Activated CD4-positive, alpha-beta memory T cell treated with anti-CD3 and anti-CD28 coated beads for 36 hours (primary cell): ENCODE measurements around the gene C19orf44. TPM values are rescaled to one million over a fixed set of nuclear protein-coding genes. Genes with fewer than 3 reads are reported as not detected.
A peak's percentile ranks its signal among the peaks of the same experiment; 100 is the strongest.

ENCODE experiments used
- CTCF ChIA-PET: fragments of 350-600 bp; sonication (Branson Sonifier 250); formaldehyde crosslinking; loops from one replicate; lab custom pipeline; 2021; ENCODE audit warnings: antibody characterized with exemption, inconsistent platforms; lab: Charles Lee
- POLR2A ChIA-PET: fragments of 350-600 bp; sonication (Branson Sonifier 250); formaldehyde crosslinking; loops from one replicate; lab custom pipeline; 2021; ENCODE audit warnings: antibody characterized with exemption; lab: Charles Lee
- DNase-seq: peaks from one replicate; pipeline ENCODE4 v3.0.0-alpha.2; 2020
- H3K27ac Mint-ChIP-seq: one replicate; pipeline ENCODE4 v1.8.0; 2021; ENCODE audit warnings: mixed read lengths
- H3K27me3 Mint-ChIP-seq: one replicate; pipeline ENCODE4 v1.8.0; 2021; ENCODE audit warnings: mixed read lengths
- H3K36me3 Mint-ChIP-seq: one replicate; pipeline ENCODE4 v1.8.0; 2021; ENCODE audit warnings: mixed read lengths
- H3K4me1 Mint-ChIP-seq: one replicate; pipeline ENCODE4 v1.8.0; 2021; ENCODE audit warnings: low read depth, mixed read lengths
- H3K4me3 Mint-ChIP-seq: one replicate; pipeline ENCODE4 v1.8.0; 2021; ENCODE audit warnings: mild to moderate bottlenecking, mixed read lengths
- H3K9me3 Mint-ChIP-seq: one replicate; pipeline ENCODE4 v1.8.0; 2021; ENCODE audit warnings: mixed read lengths
- intact Hi-C: fragments of 100-400 bp; cut with micrococcal nuclease; formaldehyde crosslinking; loops from one replicate; pipeline ENCODE4 v1.15.1; 2023
- total RNA-seq, 2 experiments: library from RNA; stranded (reverse); gene quantifications; one replicate each; pipeline ENCODE4 v1.2.3, GENCODE V29; 2021

Gene C19orf44
- total RNA-seq, 2 experiments from 2014 or later, result 2.2 to 2.6 TPM

DNA sequence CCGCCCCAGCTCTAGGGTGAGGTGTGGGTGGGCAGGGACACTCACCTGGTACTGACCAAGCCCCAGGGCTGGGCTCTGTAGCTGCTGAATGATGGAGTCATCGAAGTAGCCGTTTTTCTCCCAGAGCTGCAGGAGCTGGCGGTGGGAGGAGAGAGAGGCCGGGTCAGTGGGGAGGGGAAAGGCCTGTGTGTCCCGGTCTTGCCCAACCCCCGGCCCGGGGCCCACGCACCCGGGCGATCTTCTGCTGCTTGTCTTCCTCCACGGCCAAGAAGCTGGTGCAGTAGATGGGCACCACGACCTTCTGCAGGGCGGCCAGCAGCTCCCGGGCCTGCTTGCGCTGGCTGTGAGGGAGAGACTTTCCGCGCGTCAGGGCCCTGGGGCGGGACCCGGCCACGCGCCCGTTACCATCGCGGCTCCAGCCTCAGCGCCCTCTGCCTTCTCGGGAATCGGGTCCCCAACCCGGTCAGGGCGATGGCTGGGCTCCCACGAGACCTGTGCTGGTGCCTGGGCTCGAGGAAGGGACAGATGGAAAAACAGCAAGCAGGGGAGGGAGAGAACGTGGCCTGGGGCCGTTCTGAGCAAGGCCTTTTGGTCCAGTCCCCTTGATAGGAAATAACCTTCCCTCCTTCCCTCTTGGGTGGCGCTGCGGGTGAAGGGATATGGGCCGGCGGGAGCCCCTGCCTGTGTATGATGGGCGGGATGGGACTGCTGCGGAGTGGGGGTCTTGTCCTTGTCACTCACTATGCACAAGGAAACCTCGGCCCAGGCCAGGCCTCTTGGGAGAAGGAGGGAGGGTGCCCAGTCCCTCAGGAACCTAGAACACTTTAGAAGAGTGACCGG lies 34.6 kb downstream of the C19orf44 start:
- no peak overlapping the region for H3K4me3 Mint-ChIP-seq
- no peak overlapping the region for H3K27ac Mint-ChIP-seq
- ChIA-PET POLR2A (no interaction called here), CTCF (no interaction called here)
- H3K36me3 Mint-ChIP-seq, result peaks cover 47% of the 10 kb centered on the region
- intact Hi-C loops, result no loop called here
- no peaks in the 10 kb centered on the region for H3K27me3 Mint-ChIP-seq
- no peaks in the 10 kb centered on the region for H3K4me1 Mint-ChIP-seq
- DNase-seq, result no peak
- no peaks in the 10 kb centered on the region for H3K9me3 Mint-ChIP-seq

DNA sequence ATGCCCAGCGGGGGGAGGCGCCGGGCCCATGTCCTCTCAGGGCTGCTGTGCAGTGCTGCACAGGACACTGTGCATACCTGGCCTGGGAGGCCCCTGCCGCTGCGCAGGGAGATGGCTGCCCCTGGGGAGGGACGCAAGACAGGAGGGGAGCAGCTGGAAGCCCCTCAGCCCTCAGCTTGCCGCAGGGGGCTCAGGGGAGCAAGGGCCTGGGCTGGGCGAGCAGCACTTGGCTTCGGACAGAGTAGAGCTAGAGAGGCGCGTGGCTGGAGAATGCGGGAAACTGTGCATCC lies 35.1 kb downstream of the C19orf44 start:
- Mint-ChIP-seq H3K27me3 (no peaks in the 10 kb centered on the region), H3K4me3 (no peak overlapping the region), H3K27ac (no peak overlapping the region), H3K4me1 (no peaks in the 10 kb centered on the region), H3K9me3 (no peaks in the 10 kb centered on the region), H3K36me3 (peaks cover 48% of the 10 kb centered on the region)
- no peak for DNase-seq
- POLR2A ChIA-PET, result no interaction called here
- intact Hi-C loops, result no loop called here
- CTCF ChIA-PET, result no interaction called here

DNA sequence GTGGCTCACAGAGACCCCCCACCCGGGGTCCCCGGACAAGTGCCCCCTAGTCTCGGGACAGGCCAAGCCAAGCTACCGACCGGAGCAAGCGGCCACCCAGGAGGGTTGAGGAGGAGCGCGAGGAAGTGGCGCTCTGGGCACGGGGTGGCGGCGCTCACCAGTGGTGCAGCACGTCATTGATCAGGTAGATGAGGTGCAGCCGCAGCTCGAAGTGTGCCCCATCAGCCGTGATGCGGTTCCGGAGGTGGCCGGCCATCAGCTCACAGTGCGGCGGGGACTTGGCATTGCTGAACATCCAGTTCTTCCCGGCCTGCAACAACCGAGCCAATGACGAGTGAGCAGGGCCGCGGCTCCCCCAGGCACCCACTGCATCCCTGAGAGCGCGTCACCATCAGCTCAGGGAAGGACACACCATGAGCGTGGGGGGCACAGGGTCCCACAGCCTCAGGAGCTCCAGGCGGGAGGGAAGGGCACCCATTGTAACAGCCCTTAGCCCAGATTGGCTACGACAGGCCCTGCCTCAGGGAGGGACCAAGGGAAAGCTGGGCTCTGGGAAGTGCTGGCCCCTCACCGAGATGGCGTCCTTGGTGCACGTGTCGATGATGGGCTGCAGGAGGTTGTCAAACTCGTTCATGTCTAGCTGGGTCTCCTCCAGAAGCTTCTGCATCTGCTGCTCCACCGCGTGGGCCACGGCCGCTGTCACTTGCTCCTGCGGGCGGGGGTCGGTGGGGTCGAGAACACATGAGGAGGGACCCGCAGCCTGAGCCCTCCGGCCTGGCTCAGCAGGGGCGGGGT lies 36.4 kb downstream of the C19orf44 start:
- intact Hi-C loops, result no loop called here
- Mint-ChIP-seq H3K9me3 (no peaks in the 10 kb centered on the region), H3K4me1 (peaks cover 6% of the 10 kb centered on the region), H3K36me3 (peaks cover 47% of the 10 kb centered on the region), H3K27me3 (no peaks in the 10 kb centered on the region), H3K4me3 (no peak overlapping the region), H3K27ac (no peak overlapping the region)
- DNase-seq, result no peak
- CTCF ChIA-PET, result interaction anchor here (0.6 kb wide), 1 partner anchor 46 kb away, joined by 3 read pairs; no protein-coding TSS in a partner anchor
- POLR2A ChIA-PET, result no interaction called here

DNA sequence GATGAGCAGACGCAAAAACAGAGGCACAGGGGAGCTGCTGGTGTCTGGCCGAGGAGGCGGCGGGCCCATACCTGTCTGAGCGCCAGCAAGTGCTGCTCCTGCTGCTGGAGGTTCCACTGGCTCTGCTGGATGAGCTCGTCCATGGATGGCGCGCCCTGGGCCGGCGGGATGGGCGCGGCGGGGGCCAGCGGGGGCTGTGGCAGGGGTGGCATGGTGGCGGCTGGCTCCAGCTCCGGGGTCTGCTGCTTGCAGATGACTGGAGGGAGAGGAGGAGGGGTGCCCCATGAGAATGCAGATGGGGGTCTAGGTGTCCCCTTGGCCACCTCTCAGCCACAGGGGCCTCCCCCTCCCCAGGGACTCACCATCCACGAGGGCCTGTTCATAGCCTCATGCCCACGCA lies 39.2 kb downstream of the C19orf44 start:
- POLR2A ChIA-PET, result no interaction called here
- H3K9me3 Mint-ChIP-seq, result no peaks in the 10 kb centered on the region
- CTCF ChIA-PET, result no interaction called here
- H3K4me3 Mint-ChIP-seq, result no peak overlapping the region
- peaks cover 26% of the 10 kb centered on the region for H3K4me1 Mint-ChIP-seq
- intact Hi-C loops, result no loop called here
- no peak for DNase-seq
- no peaks in the 10 kb centered on the region for H3K27me3 Mint-ChIP-seq
- peaks cover 53% of the 10 kb centered on the region for H3K36me3 Mint-ChIP-seq
- H3K27ac Mint-ChIP-seq, result no peak overlapping the region

DNA sequence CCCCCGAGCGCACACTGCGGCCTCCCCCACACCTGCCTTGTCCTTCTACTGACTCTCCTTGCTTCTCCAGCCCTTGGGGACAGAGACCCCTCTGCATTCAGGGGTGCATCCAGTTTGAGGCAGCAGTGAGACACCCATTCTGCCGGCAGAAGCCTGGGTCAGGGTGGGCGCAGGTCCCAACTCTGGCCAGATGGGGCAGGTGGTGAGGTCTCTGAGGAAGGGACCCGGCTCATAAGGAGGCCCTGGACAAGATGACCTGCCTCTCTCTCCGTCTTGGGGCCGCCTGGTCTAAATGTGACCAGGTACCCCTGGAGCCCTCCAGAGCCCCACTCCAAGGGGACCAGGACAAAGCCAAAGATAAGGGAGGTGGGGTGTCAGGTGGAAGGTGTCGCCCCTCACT lies 39.9 kb downstream of the C19orf44 start:
- DNase-seq, result no peak
- POLR2A ChIA-PET, result no interaction called here
- no peak overlapping the region for H3K4me3 Mint-ChIP-seq
- H3K36me3 Mint-ChIP-seq, result peaks cover 54% of the 10 kb centered on the region
- no peaks in the 10 kb centered on the region for H3K9me3 Mint-ChIP-seq
- peaks cover 30% of the 10 kb centered on the region for H3K4me1 Mint-ChIP-seq
- intact Hi-C loops, result no loop called here
- H3K27ac Mint-ChIP-seq, result no peak overlapping the region
- CTCF ChIA-PET, result no interaction called here
- H3K27me3 Mint-ChIP-seq, result no peaks in the 10 kb centered on the region

DNA sequence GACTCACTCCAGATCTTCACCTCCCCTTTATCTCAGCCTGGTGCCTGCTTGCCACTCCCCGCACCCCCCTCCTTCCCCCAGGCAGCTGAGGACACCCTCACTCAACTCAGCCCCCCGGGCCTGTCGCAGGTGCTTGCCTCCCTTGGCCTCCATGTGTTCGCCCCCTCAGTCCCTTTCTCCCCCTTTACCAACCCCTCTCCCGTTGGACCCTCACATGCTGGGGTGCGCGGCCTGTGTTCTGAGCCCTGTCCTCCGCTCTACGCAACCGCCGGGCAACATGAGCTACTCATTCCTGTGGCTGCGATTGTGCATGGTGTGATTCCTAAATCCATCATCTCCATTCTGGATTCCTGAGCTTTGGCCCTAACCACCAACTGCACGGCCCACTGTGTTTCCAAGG lies 40.9 kb downstream of the C19orf44 start:
- Mint-ChIP-seq H3K9me3 (no peaks in the 10 kb centered on the region), H3K4me3 (no peak overlapping the region), H3K27me3 (no peaks in the 10 kb centered on the region), H3K4me1 (peaks cover 34% of the 10 kb centered on the region), H3K36me3 (peaks cover 50% of the 10 kb centered on the region), H3K27ac (peak overlapping the region; percentile 38)
- ChIA-PET CTCF (no interaction called here), POLR2A (no interaction called here)
- intact Hi-C loops, result no loop called here
- no peak for DNase-seq

DNA sequence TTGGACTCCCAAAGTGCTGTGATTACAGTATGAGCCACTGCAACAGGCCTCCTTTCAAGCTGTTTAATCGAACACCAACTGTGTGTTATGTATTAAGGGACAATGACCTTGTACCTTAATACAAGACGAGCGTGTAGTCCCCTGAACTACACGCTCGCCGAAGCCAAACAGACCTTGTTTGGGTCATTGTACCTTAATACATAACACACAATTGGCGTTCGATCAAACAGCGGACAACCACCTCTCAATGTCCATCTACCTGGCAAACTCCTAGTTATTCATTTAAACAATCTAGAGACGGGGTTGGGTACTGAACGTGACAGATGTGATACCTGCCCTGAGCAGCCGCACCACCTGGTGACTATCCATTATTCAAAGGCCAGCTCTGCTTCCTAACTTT lies 44.8 kb downstream of the C19orf44 start:
- intact Hi-C loops, result loop anchor here (5.0 kb wide), 1 partner anchor 94 kb away; no protein-coding TSS in a partner anchor
- POLR2A ChIA-PET, result no interaction called here

DNA sequence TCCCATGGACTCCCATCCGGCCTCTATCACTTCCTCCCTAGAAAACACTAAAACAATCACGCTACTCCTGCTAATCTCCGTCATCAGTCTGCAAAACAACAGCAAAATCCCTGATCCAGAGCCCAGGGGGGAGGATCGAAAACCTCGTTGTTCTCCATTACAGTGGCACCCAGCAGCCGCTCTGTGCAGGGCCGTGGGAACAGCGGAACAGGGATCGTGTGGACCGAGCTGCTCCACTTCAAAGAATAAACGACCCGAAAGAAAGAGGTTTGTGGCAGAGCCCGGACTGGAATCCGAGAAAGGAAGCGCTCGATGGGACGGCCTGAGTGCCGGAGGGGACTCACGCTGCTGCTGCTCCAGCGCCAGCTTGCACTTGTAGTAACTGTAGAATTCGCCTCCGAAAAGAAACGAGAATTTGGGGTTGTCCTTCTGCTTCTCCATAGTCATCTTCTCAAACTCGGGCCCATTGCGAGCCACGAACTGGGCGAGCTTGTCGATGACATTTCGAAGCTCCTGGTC lies 45.4 kb downstream of the C19orf44 start:
- peaks cover 37% of the 10 kb centered on the region for H3K36me3 Mint-ChIP-seq
- CTCF ChIA-PET, result interaction anchor here (0.9 kb wide), 1 partner anchor 46 kb away, joined by 3 read pairs; no protein-coding TSS in a partner anchor

More for the DNA sequence above, 44.8 kb downstream of the C19orf44 start:
- peak overlapping the region; percentile 84 for H3K4me3 Mint-ChIP-seq
- DNase-seq, result no peak
- H3K27me3 Mint-ChIP-seq, result no peaks in the 10 kb centered on the region
- CTCF ChIA-PET, result no interaction called here
- no peaks in the 10 kb centered on the region for H3K9me3 Mint-ChIP-seq
- H3K27ac Mint-ChIP-seq, result peak overlapping the region; percentile 77
- H3K4me1 Mint-ChIP-seq, result peaks cover 52% of the 10 kb centered on the region
- peaks cover 41% of the 10 kb centered on the region for H3K36me3 Mint-ChIP-seq

DNA sequence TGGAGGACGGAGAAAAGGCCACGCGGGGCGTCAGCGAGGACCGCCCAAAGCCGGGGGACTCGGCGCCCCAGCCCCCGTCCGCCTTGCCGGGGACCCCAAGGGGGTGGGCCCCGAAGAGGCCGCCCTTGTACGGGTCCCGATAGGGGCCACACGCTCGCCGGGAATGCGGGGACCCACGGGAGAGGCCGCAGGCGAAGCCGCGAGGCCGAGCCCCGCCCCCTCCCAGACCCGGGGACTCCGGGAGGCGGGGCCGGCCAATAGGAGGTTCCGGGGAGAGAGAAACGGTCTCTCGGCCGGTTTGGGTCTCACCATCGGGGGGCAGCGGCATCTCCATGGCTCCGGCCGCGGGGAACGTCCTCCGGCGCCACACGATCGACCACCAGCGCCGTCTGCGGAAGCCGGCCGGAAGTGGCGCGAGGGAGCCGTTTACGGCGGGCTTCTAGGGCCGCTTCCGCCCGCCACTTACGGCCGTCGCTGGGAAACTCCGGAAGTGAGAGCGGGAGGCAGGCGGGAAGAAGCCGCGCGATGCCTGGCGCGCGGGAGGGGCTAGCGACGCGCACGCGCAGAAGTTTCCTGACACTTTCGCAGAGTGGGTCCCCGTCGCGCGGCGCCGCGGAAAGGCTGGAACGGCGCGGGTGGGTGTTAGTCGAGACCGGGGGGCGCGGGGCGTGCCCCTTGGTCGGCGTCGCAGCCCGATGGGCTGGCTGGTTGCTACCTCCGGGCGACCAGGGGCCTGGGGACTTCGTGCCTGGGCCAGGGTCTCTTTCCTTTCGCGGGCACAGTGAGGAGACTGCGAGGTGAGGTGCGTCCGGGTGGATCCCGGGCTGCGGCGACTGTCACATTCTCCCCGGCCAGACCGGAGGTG lies 46.1 kb downstream of the C19orf44 start, which contains the start of gene CHERP:
CHERP (minus strand) TSS at position 393 of the 865 bp plus-strand sequence; CDS start at position 334, 59 bp downstream.
- H3K36me3 Mint-ChIP-seq, result peaks cover 35% of the 10 kb centered on the region
- intact Hi-C loops, result loop anchor here (1.0 to 5.0 kb wide), 6 partner anchors 31 to 118 kb away; partner anchors contain the start of genes C19orf44, CALR3, MED26 and SLC35E1
- POLR2A ChIA-PET, result interaction anchor here (0.6 to 1.9 kb wide), 8 partner anchors 30 to 358 kb away, joined by 3 to 8 read pairs (median 4); partner anchors contain the start of genes MED26, SLC35E1, SMIM7 and TMEM38A
- H3K27me3 Mint-ChIP-seq, result no peaks in the 10 kb centered on the region
- H3K9me3 Mint-ChIP-seq, result no peaks in the 10 kb centered on the region
- H3K4me3 Mint-ChIP-seq, result peak within 1 kb of the TSS; percentile 84
- H3K27ac Mint-ChIP-seq, result peak within 1 kb of the TSS; percentile 81
- DNase-seq, result peak; percentile 96
- peaks cover 53% of the 10 kb centered on the region for H3K4me1 Mint-ChIP-seq
- CTCF ChIA-PET, result interaction anchor here (0.9 to 1.0 kb wide), 2 partner anchors 42 to 46 kb away, joined by 3 read pairs; no protein-coding TSS in a partner anchor

More for the DNA sequence above, 45.4 kb downstream of the C19orf44 start:
- Mint-ChIP-seq H3K4me3 (peak overlapping the region; percentile 84), H3K4me1 (peaks cover 52% of the 10 kb centered on the region), H3K27ac (peak overlapping the region; percentile 77), H3K9me3 (no peaks in the 10 kb centered on the region), H3K27me3 (no peaks in the 10 kb centered on the region)
- POLR2A ChIA-PET, result interaction anchor here (1.9 kb wide), 1 partner anchor 86 kb away, joined by 8 read pairs; the partner anchor contains the start of gene MED26
- DNase-seq, result peak; percentile 39
- intact Hi-C loops, result loop anchor here (1.0 to 5.0 kb wide), 6 partner anchors 31 to 119 kb away; partner anchors contain the start of genes C19orf44, CALR3, MED26 and SLC35E1

DNA sequence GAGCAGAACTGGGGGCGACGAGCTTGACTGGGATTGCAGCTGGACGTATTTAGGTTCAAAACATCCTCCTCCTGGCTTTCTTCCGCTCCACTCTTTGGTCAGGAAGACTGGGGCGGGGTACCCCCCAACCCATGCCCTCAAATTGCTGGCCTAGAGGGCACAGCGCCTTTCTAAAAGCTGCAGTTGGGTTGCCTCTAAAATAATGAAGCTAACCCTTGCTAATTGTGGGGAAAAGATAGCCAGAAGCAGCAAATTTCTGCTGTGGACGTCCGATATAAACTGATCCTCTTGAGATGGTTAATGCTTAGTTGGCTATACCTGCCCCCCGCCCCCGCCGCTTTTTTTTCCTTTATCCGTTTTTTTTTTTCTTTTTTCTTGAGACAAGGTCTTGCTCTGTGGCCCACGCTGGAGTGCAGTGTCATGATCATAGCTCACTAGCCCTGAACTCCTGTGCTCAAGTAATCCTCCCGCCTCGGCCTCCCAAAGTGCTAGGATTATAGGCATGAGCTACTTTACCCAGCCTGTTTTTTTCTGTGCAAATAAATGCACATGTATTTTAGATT lies 46.8 kb downstream of the C19orf44 start:
- CTCF ChIA-PET, result interaction anchor here (1.0 kb wide), 1 partner anchor 42 kb away, joined by 3 read pairs; no protein-coding TSS in a partner anchor
- H3K27me3 Mint-ChIP-seq, result no peaks in the 10 kb centered on the region
- peak; percentile 33 for DNase-seq

More for the DNA sequence above, 46.8 kb downstream of the C19orf44 start:
- peak overlapping the region; percentile 81 for H3K27ac Mint-ChIP-seq
- peaks cover 53% of the 10 kb centered on the region for H3K4me1 Mint-ChIP-seq
- intact Hi-C loops, result loop anchor here (1.0 to 5.0 kb wide), 6 partner anchors 30 to 117 kb away; partner anchors contain the start of genes C19orf44, CALR3, MED26 and SLC35E1
- peaks cover 29% of the 10 kb centered on the region for H3K36me3 Mint-ChIP-seq
- H3K4me3 Mint-ChIP-seq, result peak overlapping the region; percentile 84
- no peaks in the 10 kb centered on the region for H3K9me3 Mint-ChIP-seq
- POLR2A ChIA-PET, result interaction anchor here (0.6 to 1.9 kb wide), 9 partner anchors 29 to 357 kb away, joined by 3 to 8 read pairs (median 4); partner anchors contain the start of genes MED26, SLC35E1, SMIM7 and TMEM38A
